ENCODE results near the gene KCNJ16.

KCNJ16 gene

GRCh38 chr17:70074956-70075355 lies at the start of gene KCNJ16:
TSS of gene KCNJ16 (plus strand) at chr17:70075225. CDS start at chr17:70132088, 56,863 bp downstream.
- H3K27ac ChIP-seq = no peak within 1 kb of the TSS
- TF ChIP-seq CTCF (conservative IDR thresholded peaks at IDR 0.05) = no peak

GRCh38 chr17:70028397-70028796 lies 46.6 kb upstream of the KCNJ16 start:
- no peak overlapping the region for H3K27ac ChIP-seq
- no peak for TF ChIP-seq CTCF (conservative IDR thresholded peaks at IDR 0.05)

- H3K27ac ChIP-seq = no peak overlapping the region
- no peak for TF ChIP-seq CTCF (conservative IDR thresholded peaks at IDR 0.05)
Measured at GRCh38 chr17:70028978-70029767, 45.9 kb upstream of the KCNJ16 start.

GRCh38 chr17:70030371-70030770 lies 44.7 kb upstream of the KCNJ16 start:
- no peak for TF ChIP-seq CTCF (conservative IDR thresholded peaks at IDR 0.05)
- H3K27ac ChIP-seq = no peak overlapping the region

- no peak for TF ChIP-seq CTCF (conservative IDR thresholded peaks at IDR 0.05)
- H3K27ac ChIP-seq = no peak overlapping the region
Measured at GRCh38 chr17:70031341-70031740, 43.7 kb upstream of the KCNJ16 start.

GRCh38 chr17:70033165-70033564 lies 41.9 kb upstream of the KCNJ16 start:
- H3K27ac ChIP-seq = no peak overlapping the region
- TF ChIP-seq CTCF (conservative IDR thresholded peaks at IDR 0.05) = no peak

- H3K27ac ChIP-seq = no peak overlapping the region
- no peak for TF ChIP-seq CTCF (conservative IDR thresholded peaks at IDR 0.05)
Measured at GRCh38 chr17:70034158-70034557, 40.9 kb upstream of the KCNJ16 start.

All from VCaP (cell line).